HG02852 (cell line): ENCODE results near the gene RPS6KC1.
"Not testable (repeated sequence)": the region's sequence is repeated elsewhere in the genome, so short reads cannot be mapped to it uniquely, and the experiment has no call there.

Experiments used
- ATAC-seq: cut with Tn5 transposase; IDR thresholded peaks from one replicate; pipeline ENCODE4 v1.9.1; 2021; ENCODE audit warnings: mild to moderate bottlenecking, moderate library complexity; ENCODE audit not compliant: unreplicated experiment

Gene RPS6KC1

GRCh38 chr1:213273546-213273945 is 222.5 kb downstream of the RPS6KC1 start:
- ATAC-seq: no peak

DNA sequence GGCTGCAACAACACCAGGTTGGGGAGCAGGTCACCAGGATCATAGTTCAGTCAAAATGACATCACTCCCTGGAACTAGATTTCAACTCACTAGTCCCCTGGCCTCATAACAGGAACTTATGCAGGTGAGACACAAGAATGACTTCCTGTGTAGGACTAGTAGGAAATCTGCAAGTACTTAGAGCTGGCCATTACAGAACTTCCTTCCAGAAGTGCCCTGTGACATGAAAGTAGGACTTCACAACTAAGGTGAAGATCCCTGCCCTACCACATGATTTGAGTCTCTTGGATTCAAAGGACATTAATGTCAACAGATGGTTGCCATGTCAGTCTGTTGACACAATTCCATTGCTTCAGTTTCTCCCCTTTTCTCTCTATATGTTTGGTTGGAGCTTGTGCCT is 223.1 kb downstream of the RPS6KC1 start:
- ATAC-seq: no peak

GRCh38 chr1:213275293-213275692 is 224.3 kb downstream of the RPS6KC1 start:
- no peak for ATAC-seq

- no peak for ATAC-seq
These were observed 225.2 kb downstream of the RPS6KC1 start for GRCh38 chr1:213276236-213276635.

DNA sequence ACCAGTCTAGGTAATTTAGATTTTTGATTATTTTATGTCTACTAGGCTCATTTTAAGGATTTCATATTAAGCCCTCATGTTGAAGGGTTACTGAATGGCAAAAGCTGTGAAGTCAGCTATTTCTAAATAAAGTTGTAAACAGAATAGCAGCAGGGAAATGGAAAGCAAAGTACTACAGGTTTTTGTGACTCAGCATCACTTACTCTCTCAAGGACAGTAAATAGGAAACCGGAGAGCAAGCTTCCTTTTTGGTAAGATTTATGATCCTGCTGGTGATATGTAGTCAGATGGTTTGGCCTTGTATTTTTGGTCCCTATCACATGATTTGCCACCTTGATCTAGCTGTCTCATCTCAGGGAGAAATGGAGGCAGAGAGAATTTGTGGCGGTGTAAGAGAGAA is 226.0 kb downstream of the RPS6KC1 start:
- no peak for ATAC-seq

DNA sequence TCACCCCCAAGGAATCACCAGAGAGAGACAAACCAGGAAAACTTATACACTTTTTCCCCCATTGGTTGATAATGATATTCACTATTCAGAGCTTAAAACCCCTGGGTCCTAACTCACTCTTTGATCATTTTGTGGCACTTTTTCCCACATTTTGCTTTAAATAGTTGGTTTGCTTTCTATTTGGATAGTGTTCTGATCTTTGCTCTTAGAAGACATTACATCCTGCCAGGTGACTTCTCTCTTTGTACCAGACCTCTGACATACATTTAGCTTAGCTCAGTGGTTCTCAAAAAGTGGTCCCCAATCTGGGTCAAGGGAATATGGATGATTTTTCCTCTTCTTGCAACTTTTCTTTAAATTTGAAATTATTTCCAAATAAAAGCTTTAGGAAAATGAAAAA is 228.4 kb downstream of the RPS6KC1 start:
- ATAC-seq: no peak

GRCh38 chr1:213281640-213282301 is 230.7 kb downstream of the RPS6KC1 start:
- ATAC-seq: no peak

GRCh38 chr1:213284626-213285025 is 233.6 kb downstream of the RPS6KC1 start:
- ATAC-seq: no peak

DNA sequence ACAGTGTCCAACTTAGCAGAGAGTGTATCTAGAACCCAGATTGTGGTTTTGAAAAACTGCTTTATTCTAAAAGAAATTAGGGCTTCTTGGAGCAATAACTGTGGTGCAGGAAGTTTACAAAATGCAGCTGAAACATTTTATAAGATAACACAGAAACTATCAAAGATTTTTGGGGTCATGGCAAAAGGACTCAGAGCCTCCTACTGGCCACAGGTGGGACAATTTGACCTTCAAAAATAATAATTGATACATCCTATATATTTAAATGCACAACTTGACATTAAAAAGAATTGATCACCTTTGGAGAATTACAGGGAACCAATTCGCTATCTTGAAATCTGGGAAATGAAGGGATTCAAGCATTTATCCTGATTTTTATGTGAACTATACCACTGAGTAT is 235.2 kb downstream of the RPS6KC1 start:
- no peak for ATAC-seq

- no peak for ATAC-seq
These were observed 236.9 kb downstream of the RPS6KC1 start for GRCh38 chr1:213287987-213288386.

- ATAC-seq: no peak
These were observed 240.5 kb downstream of the RPS6KC1 start for GRCh38 chr1:213291526-213291925.

GRCh38 chr1:213292614-213293013 is 241.6 kb downstream of the RPS6KC1 start:
- ATAC-seq: no peak

DNA sequence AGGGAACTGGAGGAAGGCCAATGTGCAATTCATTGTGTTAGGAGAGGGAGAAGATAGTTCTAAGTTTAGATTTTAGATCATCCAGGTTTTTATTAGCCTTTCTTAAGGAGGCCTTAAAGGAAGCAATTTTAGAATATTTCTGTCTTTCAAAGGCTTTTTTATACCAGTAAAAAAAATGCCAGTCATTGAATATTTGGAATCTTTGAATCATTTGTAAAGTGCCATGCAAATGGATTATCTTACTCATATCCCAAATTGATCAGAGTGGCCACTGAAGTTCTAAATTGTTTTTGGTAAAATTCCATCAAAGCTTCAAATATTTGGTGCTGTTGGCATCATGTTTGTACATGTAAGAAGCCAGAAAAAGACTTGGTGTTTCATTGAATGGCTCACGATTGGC is 244.8 kb downstream of the RPS6KC1 start:
- no peak for ATAC-seq

GRCh38 chr1:213296558-213296957 is 245.5 kb downstream of the RPS6KC1 start:
- ATAC-seq: no peak

DNA sequence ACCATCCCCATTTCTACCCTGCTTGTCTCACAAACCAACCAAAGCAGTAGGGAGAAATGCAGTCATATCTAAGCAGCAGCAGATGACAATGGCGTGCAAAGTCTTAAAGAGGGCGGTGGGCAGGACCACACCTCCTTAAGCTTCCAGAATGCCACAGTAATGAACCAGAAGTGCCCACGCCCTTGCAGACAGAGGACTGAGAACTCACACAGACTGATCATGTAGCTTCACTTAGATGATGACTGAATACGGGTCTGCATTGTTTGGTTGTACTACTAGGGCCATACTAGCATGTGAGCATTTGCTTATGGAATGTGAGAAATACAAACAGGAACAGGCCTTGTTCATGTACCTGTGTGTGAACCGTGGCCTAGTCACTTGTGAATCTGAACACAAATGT is 246.0 kb downstream of the RPS6KC1 start:
- ATAC-seq: no peak

DNA sequence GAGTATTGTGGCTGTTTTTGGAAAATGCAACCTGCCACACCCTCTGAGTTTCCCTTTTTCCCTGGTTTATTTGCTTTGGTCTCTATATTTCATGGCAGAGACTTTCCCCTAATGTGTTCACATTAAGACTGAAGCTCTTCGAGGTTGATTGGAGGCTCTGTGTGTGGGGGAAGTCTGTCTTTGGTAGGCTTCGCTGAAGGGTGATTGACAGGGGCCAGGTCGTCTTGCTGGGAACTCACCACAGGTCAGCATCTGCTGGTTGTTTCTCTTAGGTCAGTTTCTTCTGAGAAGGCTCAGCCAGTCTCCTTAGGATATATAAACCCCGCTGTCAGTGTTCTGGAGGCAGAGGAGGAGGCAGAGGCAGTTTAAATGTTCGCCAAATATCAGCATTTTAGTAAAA is 249.4 kb downstream of the RPS6KC1 start:
- ATAC-seq: no peak

DNA sequence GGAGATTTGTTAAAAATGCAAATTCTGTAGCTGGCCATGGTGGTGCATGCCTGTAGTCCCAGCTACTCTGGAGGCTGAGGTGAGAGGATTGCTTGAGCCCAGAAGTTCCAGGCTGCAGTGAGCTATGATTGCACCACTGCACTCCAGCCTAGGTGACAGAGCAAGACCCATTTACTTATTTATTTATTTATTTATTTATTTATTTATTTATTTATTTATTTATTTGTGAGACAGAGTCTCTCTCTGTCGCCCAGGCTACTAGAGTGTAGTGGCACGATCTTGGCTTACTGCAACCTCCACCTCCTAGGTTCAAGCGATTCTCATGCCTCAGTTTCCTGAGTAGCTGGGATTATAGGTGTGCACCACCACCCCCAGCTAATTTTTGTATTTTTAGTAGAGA is 250.5 kb downstream of the RPS6KC1 start:
- ATAC-seq: not testable (repeated sequence)

GRCh38 chr1:213303286-213303685 is 252.2 kb downstream of the RPS6KC1 start:
- no peak for ATAC-seq

- no peak for ATAC-seq
These were observed 264.5 kb downstream of the RPS6KC1 start for GRCh38 chr1:213315571-213315970.

GRCh38 chr1:213318458-213318857 is 267.4 kb downstream of the RPS6KC1 start:
- not testable (repeated sequence) for ATAC-seq

DNA sequence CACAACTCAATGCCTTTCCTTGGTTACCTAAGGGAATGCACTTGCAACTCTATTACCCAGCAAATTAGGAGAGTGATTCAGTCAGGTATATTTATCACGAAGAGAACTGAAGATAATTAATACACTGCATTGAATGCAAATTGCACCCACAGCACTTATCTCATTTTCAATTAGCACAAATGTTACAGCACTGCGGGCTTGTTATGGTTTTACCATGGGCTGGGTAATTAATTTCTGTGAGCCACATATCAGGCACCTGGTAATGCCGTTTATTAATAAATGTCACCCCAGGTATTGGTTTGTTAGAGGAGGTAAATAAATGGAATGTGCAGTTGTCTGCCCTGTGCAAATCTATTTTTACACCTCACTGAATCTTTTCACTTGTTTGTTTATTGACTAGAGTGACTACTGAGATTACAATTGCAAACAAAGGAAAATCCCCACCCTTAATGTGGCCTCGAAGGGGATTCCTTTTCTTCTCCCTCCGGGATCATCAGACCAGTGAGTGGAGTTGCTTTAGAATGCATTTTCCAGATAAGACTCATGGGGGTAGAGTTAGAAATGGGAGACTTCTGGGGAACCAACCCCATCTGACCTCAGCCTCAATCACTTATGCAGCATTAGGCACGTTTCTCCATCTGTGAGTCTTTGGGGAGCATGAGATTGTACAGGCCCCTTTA is 269.3 kb downstream of the RPS6KC1 start:
- ATAC-seq: no peak
